Osteoblast (primary cell): ENCODE measurements around the gene EN2. TPM values are rescaled to one million over a fixed set of nuclear protein-coding genes. Genes with fewer than 3 reads are reported as not detected.

Experiments
- DNase-seq: peaks from one replicate; pipeline ENCODE4 v3.0.0; 2011; ENCODE audit warnings: low spot score, mixed read lengths; ENCODE audit not compliant: insufficient read length; ENCODE audit errors: missing footprints
- H2AFZ ChIP-seq: 2 replicates; pipeline ENCODE4 v1.6.0; 2011; ENCODE audit warnings: mild to moderate bottlenecking, low read length
- H3K27ac ChIP-seq: 2 replicates; pipeline ENCODE4 v1.5.1; 2011; ENCODE audit warnings: mild to moderate bottlenecking, low read depth, low read length, moderate library complexity
- H3K27me3 ChIP-seq: 2 replicates; pipeline ENCODE4 v1.6.0; 2012; ENCODE audit warnings: mild to moderate bottlenecking, control low read depth, inconsistent platforms, low read length, moderate library complexity; ENCODE audit not compliant: insufficient read depth
- H3K36me3 ChIP-seq: 2 replicates; pipeline ENCODE4 v1.5.1; 2011; ENCODE audit warnings: mild to moderate bottlenecking, low read length, control low read depth, moderate library complexity; ENCODE audit not compliant: insufficient read depth
- H3K4me1 ChIP-seq: 2 replicates; pipeline ENCODE4 v1.5.1; 2011; ENCODE audit warnings: mild to moderate bottlenecking, low read length, control low read depth, moderate library complexity; ENCODE audit not compliant: insufficient read depth
- H3K4me2 ChIP-seq: 2 replicates; pipeline ENCODE4 v1.6.0; 2011; ENCODE audit warnings: mild to moderate bottlenecking, low read length; ENCODE audit not compliant: insufficient read depth
- H3K4me3 ChIP-seq: fragments of 200-600 bp; sonication (generic); 3 replicates; pipeline ENCODE4 v1.5.1; 2012; ENCODE audit warnings: mild to moderate bottlenecking, low read length, inconsistent platforms; ENCODE audit not compliant: insufficient read depth
- H3K79me2 ChIP-seq: 2 replicates; pipeline ENCODE4 v1.6.0; 2012; ENCODE audit warnings: mild to moderate bottlenecking, low read length, control low read depth, inconsistent platforms; ENCODE audit not compliant: insufficient read depth
- H3K9me3 ChIP-seq: 2 replicates; pipeline ENCODE4 v1.5.1; 2011; ENCODE audit warnings: low read depth, low read length, control low read depth
- H4K20me1 ChIP-seq: 2 replicates; pipeline ENCODE4 v1.6.0; 2012; ENCODE audit warnings: mild to moderate bottlenecking, low read length, control low read depth; ENCODE audit not compliant: insufficient read depth
- CTCF ChIP-seq: IDR thresholded peaks from 2 replicates; pipeline ENCODE4 v1.5.1; 2011; ENCODE audit warnings: mild to moderate bottlenecking, low read depth, low read length, moderate library complexity; ENCODE audit errors: extremely low read depth
- total RNA-seq: library from RNA; depleted of rRNA; stranded (reverse); fragments of >200 nt; gene quantifications from 2 replicates; pipeline ENCODE4 v1.2.3, GENCODE V29; 2012

The EN2 gene
- total RNA-seq, 1 donor: under 0.01 TPM

- H3K9me3 ChIP-seq: no peaks in the 10 kb centered on the region
- DNase-seq: no peak
- H4K20me1 ChIP-seq: no peaks in the 10 kb centered on the region
- H3K27ac ChIP-seq: no peak overlapping the region
- H3K36me3 ChIP-seq: no peaks in the 10 kb centered on the region
- no peak overlapping the region for H2AFZ ChIP-seq
- H3K27me3 ChIP-seq: peaks cover 67% of the 10 kb centered on the region
- H3K4me2 ChIP-seq: no peak overlapping the region
- H3K4me3 ChIP-seq: no peak overlapping the region
- no peaks in the 10 kb centered on the region for H3K79me2 ChIP-seq
- H3K4me1 ChIP-seq: no peaks in the 10 kb centered on the region
- no peak for TF ChIP-seq CTCF
These were observed 52.0 kb downstream of the EN2 start for GRCh38 chr7:155509725-155510551.

GRCh38 chr7:155510975-155511701 is 53.2 kb downstream of the EN2 start:
- Histone ChIP-seq H3K4me1 (no peaks in the 10 kb centered on the region), H3K27me3 (peaks cover 62% of the 10 kb centered on the region), H3K27ac (no peak overlapping the region), H3K79me2 (no peaks in the 10 kb centered on the region), H3K4me3 (no peak overlapping the region), H2AFZ (no peak overlapping the region), H4K20me1 (no peaks in the 10 kb centered on the region), H3K4me2 (no peak overlapping the region), H3K9me3 (no peaks in the 10 kb centered on the region), H3K36me3 (no peaks in the 10 kb centered on the region)
- TF ChIP-seq CTCF: no peak
- no peak for DNase-seq

- Histone ChIP-seq H3K9me3 (no peaks in the 10 kb centered on the region), H3K4me3 (no peak overlapping the region), H3K27ac (no peak overlapping the region), H3K27me3 (peaks cover 57% of the 10 kb centered on the region), H2AFZ (no peak overlapping the region), H3K36me3 (no peaks in the 10 kb centered on the region), H3K4me2 (no peak overlapping the region), H3K79me2 (no peaks in the 10 kb centered on the region), H3K4me1 (no peaks in the 10 kb centered on the region), H4K20me1 (no peaks in the 10 kb centered on the region)
- TF ChIP-seq CTCF: no peak
- DNase-seq: no peak
These were observed 53.7 kb downstream of the EN2 start for GRCh38 chr7:155511702-155511996.

- Histone ChIP-seq H2AFZ (no peak overlapping the region), H3K36me3 (no peaks in the 10 kb centered on the region), H3K4me3 (no peak overlapping the region), H3K4me1 (no peaks in the 10 kb centered on the region), H3K79me2 (no peaks in the 10 kb centered on the region), H3K27ac (no peak overlapping the region), H4K20me1 (no peaks in the 10 kb centered on the region), H3K27me3 (peaks cover 50% of the 10 kb centered on the region), H3K4me2 (no peak overlapping the region), H3K9me3 (no peaks in the 10 kb centered on the region)
- no peak for TF ChIP-seq CTCF
- no peak for DNase-seq
These were observed 54.4 kb downstream of the EN2 start for GRCh38 chr7:155512246-155512887.
